Stimulated activated naive CD8-positive, alpha-beta T cell treated with anti-CD3 and anti-CD28 coated beads, Interleukin-15, Interleukin-2, amounts not matched to agents 100 ng/mL and 50 ng/mL, for 24 hours (primary cell): Measurements from ENCODE around the gene PRSS36.
A peak's percentile ranks its signal among the peaks of the same experiment; 100 is the strongest.
"Not testable (repeated sequence)": the region's sequence is repeated elsewhere in the genome, so short reads cannot be mapped to it uniquely, and the experiment has no call there.

Source experiments
- H3K27ac Mint-ChIP-seq: one replicate; pipeline ENCODE4 v1.8.0; 2021; ENCODE audit warnings: mild to moderate bottlenecking, mixed read lengths
- H3K27me3 Mint-ChIP-seq: one replicate; pipeline ENCODE4 v1.8.0; 2021; ENCODE audit warnings: mixed read lengths
- H3K36me3 Mint-ChIP-seq: one replicate; pipeline ENCODE4 v1.8.0; 2021; ENCODE audit warnings: low read depth, mixed read lengths
- H3K4me1 Mint-ChIP-seq: one replicate; pipeline ENCODE4 v1.8.0; 2021; ENCODE audit warnings: low read depth, mixed read lengths
- H3K4me3 Mint-ChIP-seq: one replicate; pipeline ENCODE4 v1.8.0; 2021; ENCODE audit warnings: mild to moderate bottlenecking, mixed read lengths
- H3K9me3 Mint-ChIP-seq: one replicate; pipeline ENCODE4 v1.8.0; 2021; ENCODE audit warnings: mixed read lengths

The PRSS36 gene

DNA sequence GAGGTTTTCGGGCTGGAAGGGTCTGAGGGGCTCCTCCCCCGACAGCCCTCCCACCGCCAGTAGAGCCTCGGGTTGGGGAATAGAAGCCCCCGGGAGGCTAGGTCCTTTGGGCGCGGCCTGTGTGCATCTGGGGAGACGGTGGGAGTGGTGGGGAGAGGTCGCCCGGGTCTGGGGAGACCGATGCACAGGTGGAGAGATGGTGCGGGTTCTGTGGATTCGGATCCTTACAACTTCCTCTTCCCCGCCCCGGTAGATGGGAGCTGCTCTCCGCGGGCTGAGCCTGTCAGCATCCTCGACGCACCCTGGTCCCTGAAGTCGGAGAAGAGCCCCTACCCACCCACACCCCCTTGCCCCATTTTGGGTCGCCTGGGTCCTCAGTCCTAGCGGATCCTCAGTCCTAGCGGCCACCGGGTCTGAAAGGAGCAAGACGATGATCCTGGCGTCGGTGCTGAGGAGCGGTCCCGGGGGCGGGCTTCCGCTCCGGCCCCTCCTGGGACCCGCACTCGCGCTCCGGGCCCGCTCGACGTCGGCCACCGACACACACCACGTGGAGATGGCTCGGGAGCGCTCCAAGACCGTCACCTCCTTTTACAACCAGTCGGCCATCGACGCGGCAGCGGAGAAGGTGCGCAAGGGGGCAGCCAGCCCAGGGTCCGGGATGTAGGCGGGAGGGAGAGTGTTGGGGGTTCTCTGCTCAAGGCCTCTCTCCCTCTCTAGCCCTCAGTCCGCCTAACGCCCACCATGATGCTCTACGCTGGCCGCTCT, 40.9 kb downstream of the PRSS36 start:
- no peaks in the 10 kb centered on the region for H3K27me3 Mint-ChIP-seq
- H3K4me3 Mint-ChIP-seq: peak overlapping the region; percentile 81
- H3K9me3 Mint-ChIP-seq: no peaks in the 10 kb centered on the region
- H3K36me3 Mint-ChIP-seq: peaks cover 20% of the 10 kb centered on the region
- peak overlapping the region; percentile 90 for H3K27ac Mint-ChIP-seq
- H3K4me1 Mint-ChIP-seq: peaks cover 38% of the 10 kb centered on the region

DNA sequence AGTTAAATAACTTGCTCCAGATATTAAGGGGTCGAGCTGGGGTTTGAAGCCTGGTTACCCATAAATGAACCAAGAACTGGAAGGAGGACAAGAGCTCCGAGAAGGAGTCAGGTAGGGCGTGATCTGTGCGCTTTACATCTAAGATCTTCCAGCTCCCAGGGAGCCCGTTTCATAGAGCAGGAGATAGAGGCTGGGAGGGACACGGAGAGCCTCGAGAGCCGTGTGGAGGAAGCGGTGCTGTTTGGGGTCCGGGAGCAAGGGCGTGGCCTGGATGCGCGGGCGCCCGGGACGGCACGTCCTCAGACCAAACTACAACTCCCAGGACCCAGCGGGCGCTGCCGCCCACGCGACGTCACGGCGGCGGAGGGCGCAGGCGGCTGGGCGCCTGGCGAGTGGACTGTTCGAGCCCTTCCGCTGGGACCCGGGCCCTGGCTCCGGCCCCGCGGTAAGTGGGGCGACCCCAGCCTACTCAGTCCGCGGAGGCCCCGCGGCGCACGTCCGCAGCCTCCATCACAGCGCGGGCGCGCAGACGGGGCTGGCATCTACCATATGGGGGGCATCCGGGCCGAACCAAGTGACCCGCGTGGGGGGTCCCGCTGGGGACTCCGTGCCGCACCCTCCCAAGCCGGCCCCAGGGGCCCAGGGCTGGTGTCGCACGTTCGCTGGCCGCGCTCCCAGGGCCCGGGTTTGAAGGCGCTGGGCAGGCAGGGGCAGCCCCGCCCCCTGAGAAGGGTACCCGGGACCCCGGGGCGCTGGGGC, 41.7 kb downstream of the PRSS36 start, which contains the start of gene BCKDK:
Gene BCKDK, plus strand, starts transcription at position 352 of the 759 bp plus-strand sequence. CDS start 838 bp downstream, outside the sequence.
- no peaks in the 10 kb centered on the region for H3K27me3 Mint-ChIP-seq
- no peaks in the 10 kb centered on the region for H3K9me3 Mint-ChIP-seq
- H3K4me1 Mint-ChIP-seq: peaks cover 35% of the 10 kb centered on the region
- H3K36me3 Mint-ChIP-seq: peaks cover 20% of the 10 kb centered on the region
- H3K27ac Mint-ChIP-seq: peak within 1 kb of the TSS; percentile 96
- peak within 1 kb of the TSS; percentile 89 for H3K4me3 Mint-ChIP-seq

DNA sequence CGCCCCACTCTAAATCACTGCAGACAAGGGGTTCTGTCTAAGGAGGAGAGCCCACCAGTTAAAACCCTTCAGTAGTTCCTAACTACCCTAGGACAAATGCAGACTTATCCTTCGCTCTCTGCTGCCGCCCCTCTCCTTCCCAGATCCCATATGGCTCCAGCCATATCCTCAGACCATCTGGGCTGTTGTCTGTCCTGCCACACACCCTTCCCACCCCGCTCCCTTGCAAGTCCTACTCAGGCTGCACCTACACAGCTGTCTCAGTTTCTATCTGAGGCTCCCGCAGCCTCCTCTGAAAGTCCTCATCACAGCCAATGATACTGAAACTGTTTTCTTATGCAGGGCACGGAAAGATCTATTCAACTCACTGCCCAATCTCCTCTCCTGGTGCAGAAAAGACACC, 42.4 kb downstream of the PRSS36 start:
- Mint-ChIP-seq H3K27ac (peak overlapping the region; percentile 96), H3K4me1 (peaks cover 35% of the 10 kb centered on the region), H3K9me3 (no peaks in the 10 kb centered on the region), H3K36me3 (peaks cover 19% of the 10 kb centered on the region), H3K4me3 (peak overlapping the region; percentile 89), H3K27me3 (no peaks in the 10 kb centered on the region)

DNA sequence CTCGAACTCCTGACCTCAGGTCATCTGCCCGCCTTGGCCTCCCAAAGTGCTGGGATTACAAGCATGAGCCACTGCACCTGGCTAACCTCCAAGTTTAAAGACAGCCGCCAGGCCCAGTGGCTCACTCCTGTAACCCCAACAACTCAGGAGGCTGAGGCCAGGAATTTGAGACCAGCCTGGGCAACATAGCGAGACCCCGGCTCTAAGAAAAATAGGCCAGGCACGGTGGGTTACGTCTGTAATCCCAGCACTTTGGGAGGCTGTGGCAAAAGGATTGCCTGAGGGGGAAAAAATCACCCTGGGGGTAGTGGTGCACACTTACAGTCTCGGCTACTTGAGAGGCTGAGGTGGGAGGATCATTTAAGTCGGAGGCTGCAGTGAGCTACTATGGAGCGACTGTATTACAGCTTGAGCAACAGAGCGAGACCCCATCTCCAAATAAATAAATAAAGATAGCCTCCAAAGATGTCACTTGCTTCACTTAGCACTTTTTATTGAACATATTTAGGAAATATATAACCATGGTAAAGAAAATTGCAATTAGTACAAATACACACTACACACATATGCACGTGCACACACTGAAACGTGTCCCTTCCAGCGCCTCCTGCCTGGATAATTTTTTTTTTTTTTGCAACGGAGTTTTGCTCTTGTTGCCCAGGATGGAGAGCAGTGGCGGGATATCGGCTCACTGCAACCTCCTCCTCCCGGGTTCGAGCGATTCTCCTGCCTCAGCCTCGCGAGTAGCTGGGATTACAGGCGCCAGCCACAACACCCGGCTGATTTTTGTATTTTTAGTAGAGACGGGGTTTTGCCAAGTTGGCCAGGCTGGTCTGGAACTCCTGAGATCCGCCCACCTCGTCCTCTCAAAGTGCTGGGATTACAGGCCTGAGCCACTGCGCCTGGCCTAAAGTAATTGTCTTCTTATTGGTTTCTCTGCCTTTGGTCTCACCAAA, 43.1 kb downstream of the PRSS36 start:
- Mint-ChIP-seq H3K27me3 (no peaks in the 10 kb centered on the region), H3K27ac (peak overlapping the region; percentile 96), H3K4me3 (peak overlapping the region; percentile 89), H3K9me3 (no peaks in the 10 kb centered on the region), H3K36me3 (peaks cover 16% of the 10 kb centered on the region), H3K4me1 (peaks cover 35% of the 10 kb centered on the region)

DNA sequence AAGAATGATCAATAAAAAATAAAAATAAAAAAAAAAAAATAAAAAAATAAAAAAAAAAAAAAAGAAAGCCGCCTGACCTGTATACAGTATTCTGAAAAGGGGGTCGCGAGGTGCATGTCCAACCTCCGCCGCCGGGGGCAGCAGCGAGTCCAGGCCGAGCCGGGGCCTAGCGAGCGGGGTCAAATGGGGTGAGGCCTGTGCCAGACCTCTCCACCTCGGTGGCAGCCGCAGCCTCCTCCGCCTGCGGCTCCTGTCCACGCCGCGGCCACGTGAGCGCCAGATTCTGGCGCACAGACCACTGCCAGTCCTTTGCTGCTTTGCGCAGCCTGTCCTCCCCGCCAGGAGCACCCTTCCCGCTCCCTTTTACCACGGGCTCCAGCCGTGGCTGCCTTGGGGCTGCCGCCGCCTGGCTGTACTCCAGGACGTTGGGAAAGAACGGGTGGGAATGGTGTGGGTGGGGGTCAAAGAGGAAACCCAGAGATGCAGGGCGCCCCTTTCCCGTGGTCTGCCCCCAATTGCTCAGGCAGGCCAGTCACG, 44.1 kb downstream of the PRSS36 start:
- Mint-ChIP-seq H3K4me3 (peak overlapping the region; percentile 33), H3K27me3 (no peaks in the 10 kb centered on the region), H3K9me3 (no peaks in the 10 kb centered on the region), H3K4me1 (peaks cover 35% of the 10 kb centered on the region), H3K36me3 (peaks cover 10% of the 10 kb centered on the region), H3K27ac (peak overlapping the region; percentile 66)

DNA sequence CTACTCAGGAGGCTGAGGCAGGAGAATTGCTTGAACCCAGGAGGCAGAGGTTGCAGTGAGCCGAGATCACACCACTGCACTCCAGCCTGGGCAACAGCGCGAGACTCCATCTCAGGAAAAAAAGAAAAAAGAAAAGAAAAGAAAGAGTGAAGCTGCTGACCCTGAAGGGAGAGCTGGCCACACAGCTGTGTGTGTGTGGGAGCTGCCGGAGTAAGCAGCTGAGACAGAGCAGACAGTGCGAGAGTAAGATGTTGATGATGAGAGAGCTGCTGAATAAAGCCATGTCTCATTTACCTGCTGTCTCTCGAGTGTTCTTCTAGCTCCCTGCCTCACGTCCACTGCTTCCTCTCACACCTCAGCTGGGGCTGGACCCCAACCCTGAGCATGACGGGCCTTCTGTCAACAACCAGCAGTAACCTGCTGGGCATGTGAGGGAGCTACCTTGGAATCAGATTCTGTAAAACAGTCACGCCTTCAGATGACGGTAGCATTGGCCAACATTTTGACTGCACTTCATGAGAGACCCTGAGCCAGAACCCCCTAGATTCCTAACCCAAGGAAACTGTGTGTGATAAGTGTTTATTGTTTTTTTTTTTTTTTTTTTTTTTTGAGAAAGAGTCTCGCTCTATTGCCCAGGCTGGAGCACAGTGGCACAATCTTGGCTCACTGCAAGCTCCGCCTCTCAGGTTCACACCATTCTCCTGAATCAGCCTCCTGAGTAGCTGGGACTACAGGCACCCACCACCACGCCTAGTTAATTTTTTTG, 48.8 kb downstream of the PRSS36 start:
- H3K4me3 Mint-ChIP-seq, H3K4me1 Mint-ChIP-seq, H3K36me3 Mint-ChIP-seq, H3K27me3 Mint-ChIP-seq, H3K27ac Mint-ChIP-seq, H3K9me3 Mint-ChIP-seq: not testable (repeated sequence)

DNA sequence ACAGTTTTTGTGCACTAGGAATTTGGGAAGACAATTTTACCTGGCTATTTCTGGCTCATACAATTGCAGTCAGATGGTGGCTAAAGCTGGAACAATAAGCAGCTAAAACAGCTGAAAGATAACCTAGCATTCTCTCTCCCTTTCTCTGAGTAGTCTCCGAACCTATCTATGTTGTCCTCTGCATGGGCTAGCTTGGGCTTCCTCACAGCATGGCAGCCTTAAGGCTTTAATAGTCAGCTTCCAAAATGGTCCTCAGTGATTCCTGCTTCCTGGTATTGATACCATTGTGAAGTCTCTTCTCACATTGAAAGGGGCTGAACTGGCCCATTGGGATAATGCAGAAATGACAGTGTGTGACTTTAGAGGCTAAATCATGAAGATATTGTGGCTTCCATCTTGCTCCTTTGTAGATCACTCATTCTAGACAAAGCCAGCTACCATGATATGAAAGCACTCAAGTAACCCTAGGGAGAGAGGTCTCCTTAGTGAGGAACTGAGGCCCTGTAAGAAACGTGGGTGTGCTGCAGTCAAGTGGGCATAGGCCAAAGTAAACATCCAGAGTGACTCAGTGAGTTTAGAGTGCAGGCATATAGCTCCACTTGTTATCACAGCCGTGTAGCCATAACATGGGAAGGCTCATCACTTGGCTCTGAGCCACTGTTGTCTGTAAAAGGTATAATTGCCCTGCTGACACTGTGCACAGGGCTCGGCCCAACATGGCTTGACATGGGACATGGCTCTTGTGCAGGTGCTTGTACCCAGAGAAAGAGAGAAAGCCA, 49.8 kb downstream of the PRSS36 start:
- peaks cover 11% of the 10 kb centered on the region for H3K4me1 Mint-ChIP-seq
- no peaks in the 10 kb centered on the region for H3K27me3 Mint-ChIP-seq
- H3K27ac Mint-ChIP-seq: no peak overlapping the region
- no peak overlapping the region for H3K4me3 Mint-ChIP-seq
- no peaks in the 10 kb centered on the region for H3K36me3 Mint-ChIP-seq
- no peaks in the 10 kb centered on the region for H3K9me3 Mint-ChIP-seq

DNA sequence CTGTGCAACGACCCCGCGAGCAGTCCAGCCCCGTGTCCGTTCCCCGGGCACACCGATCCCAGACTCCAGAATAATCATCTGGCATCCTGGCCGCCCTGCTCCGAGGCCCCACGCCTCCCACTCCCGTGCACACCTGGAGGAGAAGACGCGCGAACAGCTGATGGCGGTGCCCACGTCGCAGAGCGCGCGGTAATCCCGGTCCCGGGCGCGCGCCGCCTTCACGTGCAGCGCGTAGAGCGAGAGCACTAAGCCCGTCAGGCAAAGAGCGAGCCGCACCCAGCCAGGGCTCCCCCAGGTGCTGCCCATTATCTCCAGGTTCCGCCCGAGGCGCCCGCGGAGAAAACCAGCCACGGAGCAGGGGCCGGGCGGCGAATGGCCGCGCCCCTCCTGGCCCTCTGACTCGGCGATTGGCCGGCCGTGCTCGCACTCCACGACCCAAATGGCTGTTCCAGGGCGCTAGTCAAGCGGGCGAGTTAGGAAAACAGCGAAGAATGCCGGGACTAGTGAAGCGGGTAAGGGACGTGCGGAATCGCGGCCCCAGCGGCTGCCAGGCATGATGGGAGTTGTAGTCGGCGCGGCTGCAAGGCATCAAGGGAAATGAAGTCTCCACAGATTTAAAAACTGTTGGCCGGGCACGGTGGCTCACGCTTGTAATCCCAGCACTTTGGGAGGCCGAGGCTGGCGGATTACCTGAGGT, 55.3 kb downstream of the PRSS36 start, which contains the start of gene VKORC1:
Gene VKORC1, minus strand, starts transcription at position 374 of the 697 bp plus-strand sequence. Its CDS starts 68 bp downstream, at position 306.
- no peaks in the 10 kb centered on the region for H3K27me3 Mint-ChIP-seq
- H3K9me3 Mint-ChIP-seq: no peaks in the 10 kb centered on the region
- peak within 1 kb of the TSS; percentile 88 for H3K27ac Mint-ChIP-seq
- H3K4me3 Mint-ChIP-seq: peak within 1 kb of the TSS; percentile 91
- H3K36me3 Mint-ChIP-seq: peaks cover 11% of the 10 kb centered on the region
- H3K4me1 Mint-ChIP-seq: peaks cover 25% of the 10 kb centered on the region

DNA sequence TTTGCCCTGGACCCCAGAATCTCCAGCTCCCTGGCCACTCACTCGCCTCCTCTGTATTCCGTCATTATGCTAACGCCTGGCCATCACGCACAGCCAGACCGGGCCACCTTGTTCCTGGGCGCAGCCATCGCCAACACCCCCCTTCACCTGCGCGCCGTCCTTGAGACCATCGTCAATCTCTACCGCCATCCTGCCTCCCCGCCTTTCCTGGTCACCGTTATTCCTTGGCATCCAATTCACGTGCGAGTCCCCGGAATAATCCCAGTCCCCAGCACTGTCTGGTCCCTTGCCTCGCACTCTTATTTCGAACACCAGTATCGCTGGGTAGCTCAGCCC, 55.8 kb downstream of the PRSS36 start:
- Mint-ChIP-seq H3K27me3 (no peaks in the 10 kb centered on the region), H3K9me3 (no peaks in the 10 kb centered on the region), H3K36me3 (peaks cover 14% of the 10 kb centered on the region), H3K4me1 (peaks cover 25% of the 10 kb centered on the region), H3K27ac (peak overlapping the region; percentile 88), H3K4me3 (peak overlapping the region; percentile 91)

DNA sequence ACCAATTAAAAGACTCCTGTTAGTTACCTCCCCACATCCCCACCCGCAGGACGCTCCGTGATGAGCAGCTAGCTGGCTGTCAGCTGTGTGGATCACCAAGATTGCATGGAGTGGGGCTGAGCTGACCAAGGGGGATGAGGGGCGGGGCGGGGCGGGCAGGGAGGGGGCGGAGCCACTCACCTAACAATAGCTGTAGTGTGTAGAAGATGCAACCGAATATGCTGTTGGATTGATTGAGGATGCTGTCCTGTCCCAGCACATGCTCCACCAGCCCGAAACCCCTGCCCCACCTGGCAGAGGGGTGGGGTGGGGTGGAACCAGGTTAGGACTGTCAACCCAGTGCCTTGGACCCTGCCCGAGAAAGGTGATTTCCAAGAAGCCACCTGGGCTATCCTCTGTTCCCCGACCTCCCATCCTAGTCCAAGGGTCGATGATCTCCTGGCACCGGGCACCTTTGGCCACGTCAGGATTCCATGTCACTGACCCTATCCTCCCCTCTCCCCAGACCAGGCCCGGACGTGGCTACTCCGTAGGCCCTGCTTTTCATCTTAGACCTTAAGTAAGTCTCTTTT, 56.6 kb downstream of the PRSS36 start:
- H3K27ac Mint-ChIP-seq: peak overlapping the region; percentile 31

DNA sequence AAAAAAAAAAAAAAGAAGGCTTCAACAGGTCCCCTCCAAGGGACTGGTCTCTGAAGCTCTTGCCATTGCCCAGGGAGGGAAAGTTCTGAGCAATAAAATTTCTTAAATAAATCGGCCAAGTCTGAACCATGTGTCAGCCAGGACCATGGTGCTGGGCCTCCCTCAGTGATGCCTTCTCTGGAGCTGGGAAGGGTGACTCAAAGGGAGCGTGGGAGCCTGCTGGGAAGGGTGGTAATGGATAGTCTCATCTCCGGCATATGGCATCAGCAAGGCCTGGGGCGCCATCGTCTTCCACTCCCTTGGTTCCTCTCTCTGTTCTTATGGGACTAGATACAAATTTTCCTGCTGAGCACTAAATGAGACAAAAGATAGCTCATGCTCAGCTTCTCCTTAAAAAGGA, 57.5 kb downstream of the PRSS36 start:
- Mint-ChIP-seq H3K36me3 (peaks cover 15% of the 10 kb centered on the region), H3K27me3 (no peaks in the 10 kb centered on the region), H3K4me3 (peak overlapping the region; percentile 91), H3K27ac (no peak overlapping the region), H3K9me3 (no peaks in the 10 kb centered on the region), H3K4me1 (peaks cover 25% of the 10 kb centered on the region)

More for the DNA sequence above, 56.6 kb downstream of the PRSS36 start:
- Mint-ChIP-seq H3K27me3 (no peaks in the 10 kb centered on the region), H3K4me1 (peaks cover 25% of the 10 kb centered on the region), H3K36me3 (peaks cover 15% of the 10 kb centered on the region), H3K9me3 (no peaks in the 10 kb centered on the region), H3K4me3 (peak overlapping the region; percentile 91)

DNA sequence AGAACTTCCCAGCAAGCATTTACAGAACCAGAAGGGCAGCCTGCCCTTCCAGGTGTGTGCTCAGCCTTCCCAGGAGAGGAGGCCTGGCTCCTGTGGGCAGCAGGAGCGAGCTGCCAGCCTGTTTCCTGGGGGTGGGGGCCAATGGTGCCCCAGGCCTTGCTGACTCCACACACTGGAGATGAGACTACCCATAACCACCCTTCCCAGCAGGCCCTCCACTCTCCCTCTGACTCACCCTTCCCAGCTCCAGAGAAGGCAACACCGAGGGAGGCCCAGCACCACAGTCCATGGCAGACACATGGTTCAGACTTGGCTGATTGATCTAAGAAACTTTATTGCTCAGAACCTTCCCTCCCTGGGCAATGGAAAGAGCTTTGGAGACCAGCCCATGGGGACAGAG, 59.3 kb downstream of the PRSS36 start:
- Mint-ChIP-seq H3K4me1 (peaks cover 18% of the 10 kb centered on the region), H3K27ac (no peak overlapping the region), H3K27me3 (no peaks in the 10 kb centered on the region), H3K36me3 (peaks cover 15% of the 10 kb centered on the region), H3K9me3 (no peaks in the 10 kb centered on the region), H3K4me3 (no peak overlapping the region)
